NT2/D1 (cell line): ENCODE results near the gene ANKMY2.

ENCODE experiments used
- DNase-seq: peaks from one replicate; pipeline ENCODE4 v3.0.0-alpha.2; 2011; ENCODE audit warnings: low read depth, low spot score
- H3K27me3 ChIP-seq: 2 replicates; pipeline ENCODE4 v1.6.0; 2011; ENCODE audit warnings: mild to moderate bottlenecking; ENCODE audit not compliant: insufficient read length, insufficient read depth
- H3K36me3 ChIP-seq: 2 replicates; pipeline ENCODE4 v1.6.1; 2011; ENCODE audit warnings: mild to moderate bottlenecking, low read length, mixed read lengths; ENCODE audit not compliant: insufficient read depth, insufficient read length
- H3K4me1 ChIP-seq: 2 replicates; pipeline ENCODE4 v1.5.1; 2011; ENCODE audit not compliant: insufficient read depth, insufficient read length
- H3K4me3 ChIP-seq: 2 replicates; pipeline ENCODE4 v1.5.1; 2011; ENCODE audit warnings: low read depth; ENCODE audit not compliant: insufficient read length
- H3K9ac ChIP-seq: 2 replicates; pipeline ENCODE4 v1.6.0; 2011; ENCODE audit warnings: low read depth; ENCODE audit not compliant: insufficient read length
- H3K9me3 ChIP-seq: 2 replicates; pipeline ENCODE4 v1.5.1; 2011; ENCODE audit warnings: mild to moderate bottlenecking, low read length; ENCODE audit not compliant: insufficient read depth
- SUZ12 ChIP-seq: IDR thresholded peaks from 2 replicates; pipeline ENCODE4 v1.6.1; 2011; ENCODE audit not compliant: insufficient read length, insufficient read depth; ENCODE audit errors: extremely low read depth
- YY1 ChIP-seq: IDR thresholded peaks from 2 replicates; pipeline ENCODE4 v1.6.1; 2011; ENCODE audit not compliant: insufficient read length, insufficient read depth

ANKMY2 gene

GRCh38 chr7:16550671-16551070, 94.9 kb downstream of the ANKMY2 start:
- no peaks in the 10 kb centered on the region for H3K36me3 ChIP-seq
- no peak overlapping the region for H3K4me3 ChIP-seq
- no peak for DNase-seq
- TF ChIP-seq SUZ12 (no peak), YY1 (no peak)
- no peaks in the 10 kb centered on the region for H3K27me3 ChIP-seq
- H3K9ac ChIP-seq: no peak overlapping the region
- no peaks in the 10 kb centered on the region for H3K9me3 ChIP-seq
- no peaks in the 10 kb centered on the region for H3K4me1 ChIP-seq
